ENCODE measurements around the gene ANKMY1. TPM values are rescaled to one million over a fixed set of nuclear protein-coding genes. Genes with fewer than 3 reads are reported as not detected.
"Not testable (repeated sequence)": the region's sequence is repeated elsewhere in the genome, so short reads cannot be mapped to it uniquely, and the experiment has no call there.

ANKMY1 gene
- total and polyA plus RNA-seq, 3 donors from 2014 or later: 57.3 to 92.5 (median 75.7) TPM

- Histone ChIP-seq H3K4me3 (no peak overlapping the region), H3K4me1 (no peaks in the 10 kb centered on the region), H3K27me3 (no peaks in the 10 kb centered on the region), H3K9me3 (no peaks in the 10 kb centered on the region), H3K27ac (no peak overlapping the region), H3K36me3 (ENCODE audit: low read depth, missing control alignments) (no peaks in the 10 kb centered on the region)
- no peak for TF ChIP-seq CTCF (IDR thresholded peaks at IDR 0.05)
- TF ChIP-seq POLR2A (IDR thresholded peaks at IDR 0.05): no peak
- WGBS, 2 donors: 97 to 100% methylated on average over 5 to 6 of the region's 6 CpGs
- intact Hi-C loops (cut with DNase I; ENCODE audit: low total_unique reads): no loop called here
- no peak for DNase-seq
These were observed 32.0 kb downstream of the ANKMY1 start for GRCh38 chr2:240525802-240526201.

- no peak for TF ChIP-seq POLR2A (IDR thresholded peaks at IDR 0.05)
- no peak for TF ChIP-seq CTCF (IDR thresholded peaks at IDR 0.05)
- no peak overlapping the region for H3K27ac ChIP-seq
- H3K27me3 ChIP-seq: no peaks in the 10 kb centered on the region
- 76 to 89% methylated on average over 7 to 8 of the region's 8 CpGs for WGBS, 2 donors
- no peaks in the 10 kb centered on the region for H3K9me3 ChIP-seq
- no peak overlapping the region for H3K4me3 ChIP-seq
- intact Hi-C loops (cut with DNase I; ENCODE audit: low total_unique reads): no loop called here
- H3K36me3 ChIP-seq (ENCODE audit: low read depth, missing control alignments): no peaks in the 10 kb centered on the region
- DNase-seq: no peak
- peaks cover under 1% of the 10 kb centered on the region for H3K4me1 ChIP-seq
These were observed 32.6 kb downstream of the ANKMY1 start for GRCh38 chr2:240524963-240525718.

GRCh38 chr2:240523451-240524281 is 34.1 kb downstream of the ANKMY1 start:
- H3K9me3 ChIP-seq: no peaks in the 10 kb centered on the region
- intact Hi-C loops (cut with DNase I; ENCODE audit: low total_unique reads): no loop called here
- no peak overlapping the region for H3K27ac ChIP-seq
- H3K36me3 ChIP-seq (ENCODE audit: low read depth, missing control alignments): no peaks in the 10 kb centered on the region
- TF ChIP-seq CTCF (IDR thresholded peaks at IDR 0.05) (no peak), POLR2A (IDR thresholded peaks at IDR 0.05) (no peak)
- H3K4me3 ChIP-seq: no peak overlapping the region
- WGBS, 2 donors: 91 to 94% methylated on average over 7 to 32 of the region's 32 CpGs
- H3K27me3 ChIP-seq: no peaks in the 10 kb centered on the region
- no peak for DNase-seq
- peaks cover 4% of the 10 kb centered on the region for H3K4me1 ChIP-seq

DNA sequence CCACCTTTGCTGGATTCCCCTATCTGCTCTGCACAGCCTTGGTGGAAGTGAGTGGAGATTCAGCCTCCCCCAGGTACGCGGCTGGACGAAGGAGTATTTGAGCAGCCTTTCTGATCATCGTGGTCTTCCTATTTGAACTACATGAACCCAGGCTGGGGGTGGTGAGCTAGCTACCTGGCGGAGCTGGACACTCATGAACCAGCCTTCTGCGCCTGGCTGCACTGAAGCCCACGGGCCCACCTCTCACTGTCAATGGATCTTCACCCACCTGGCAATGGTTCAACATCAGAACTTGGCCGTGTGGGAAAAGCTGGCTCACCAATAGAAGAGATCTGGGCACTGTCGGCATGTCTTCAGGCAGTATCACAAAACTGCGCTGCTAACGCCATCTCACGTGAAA is 35.4 kb downstream of the ANKMY1 start:
- no peak overlapping the region for H3K4me3 ChIP-seq
- peaks cover 4% of the 10 kb centered on the region for H3K4me1 ChIP-seq
- TF ChIP-seq POLR2A (IDR thresholded peaks at IDR 0.05) (no peak), CTCF (IDR thresholded peaks at IDR 0.05) (no peak)
- H3K27ac ChIP-seq: no peak overlapping the region
- H3K36me3 ChIP-seq (ENCODE audit: low read depth, missing control alignments): no peaks in the 10 kb centered on the region
- no peaks in the 10 kb centered on the region for H3K9me3 ChIP-seq
- intact Hi-C loops (cut with DNase I; ENCODE audit: low total_unique reads): no loop called here
- H3K27me3 ChIP-seq: no peaks in the 10 kb centered on the region
- DNase-seq: no peak
- 97% methylated on average over 12 of the region's 12 CpGs for WGBS, 2 donors

GRCh38 chr2:240521885-240522284 is 35.9 kb downstream of the ANKMY1 start:
- intact Hi-C loops (cut with DNase I; ENCODE audit: low total_unique reads); H3K27ac ChIP-seq; H3K4me1 ChIP-seq; H3K27me3 ChIP-seq; H3K9me3 ChIP-seq; H3K4me3 ChIP-seq; H3K36me3 ChIP-seq (ENCODE audit: low read depth, missing control alignments): not testable (repeated sequence)
- WGBS, 2 donors: 84 to 86% methylated on average over 5 of the region's 5 CpGs
- DNase-seq: peak; percentile 46

All from testis (tissue), 3 donors.